ENCODE results near the gene CLTB.
A peak's percentile ranks its signal among the peaks of the same experiment; 100 is the strongest.

Gene CLTB

DNA sequence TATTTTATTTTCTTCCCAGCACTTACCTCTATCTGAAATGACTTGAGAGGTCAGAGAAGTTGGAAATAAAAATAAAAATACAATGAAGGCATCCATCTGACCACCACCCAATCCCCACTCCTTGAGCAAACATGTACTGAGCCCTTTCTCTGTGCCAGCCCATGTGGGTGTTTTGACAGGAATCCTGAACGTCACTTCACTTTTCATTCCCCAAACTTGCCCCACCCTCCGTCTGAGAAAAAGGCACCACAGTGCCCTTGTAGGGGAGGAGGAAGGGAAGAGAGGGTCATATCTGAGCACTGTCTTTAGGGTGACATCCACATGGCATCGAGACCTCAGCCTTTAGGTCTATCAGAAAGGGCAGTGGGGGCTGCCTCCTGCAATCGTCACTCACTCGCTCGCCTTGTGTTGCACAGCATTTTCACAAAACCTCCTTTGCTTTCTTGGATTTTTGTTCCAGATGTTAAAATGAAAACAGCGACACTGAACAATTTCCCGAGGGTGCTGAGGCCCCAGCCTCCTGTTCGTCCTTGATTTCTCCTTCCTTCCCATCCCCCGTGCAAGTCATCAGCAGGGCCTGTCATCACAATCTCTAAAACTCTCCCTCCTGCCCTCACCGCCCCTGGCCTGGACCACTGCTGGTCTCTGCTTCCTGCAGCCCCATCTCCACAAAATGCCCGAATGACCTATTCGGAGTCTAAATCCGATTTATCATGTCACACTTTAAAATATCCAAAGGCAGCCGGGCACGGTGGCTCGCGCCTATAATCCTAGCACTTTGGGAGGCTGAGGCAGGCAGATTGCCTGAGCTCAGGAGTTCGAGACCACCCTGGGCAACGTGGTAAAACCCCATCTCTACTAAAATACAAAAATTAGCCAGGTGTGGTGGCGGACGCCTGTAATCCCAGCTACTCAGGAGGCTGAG is 14.8 kb downstream of the CLTB start:
- DNase-seq (ENCODE audit: low read depth, low spot score), result no peak

DNA sequence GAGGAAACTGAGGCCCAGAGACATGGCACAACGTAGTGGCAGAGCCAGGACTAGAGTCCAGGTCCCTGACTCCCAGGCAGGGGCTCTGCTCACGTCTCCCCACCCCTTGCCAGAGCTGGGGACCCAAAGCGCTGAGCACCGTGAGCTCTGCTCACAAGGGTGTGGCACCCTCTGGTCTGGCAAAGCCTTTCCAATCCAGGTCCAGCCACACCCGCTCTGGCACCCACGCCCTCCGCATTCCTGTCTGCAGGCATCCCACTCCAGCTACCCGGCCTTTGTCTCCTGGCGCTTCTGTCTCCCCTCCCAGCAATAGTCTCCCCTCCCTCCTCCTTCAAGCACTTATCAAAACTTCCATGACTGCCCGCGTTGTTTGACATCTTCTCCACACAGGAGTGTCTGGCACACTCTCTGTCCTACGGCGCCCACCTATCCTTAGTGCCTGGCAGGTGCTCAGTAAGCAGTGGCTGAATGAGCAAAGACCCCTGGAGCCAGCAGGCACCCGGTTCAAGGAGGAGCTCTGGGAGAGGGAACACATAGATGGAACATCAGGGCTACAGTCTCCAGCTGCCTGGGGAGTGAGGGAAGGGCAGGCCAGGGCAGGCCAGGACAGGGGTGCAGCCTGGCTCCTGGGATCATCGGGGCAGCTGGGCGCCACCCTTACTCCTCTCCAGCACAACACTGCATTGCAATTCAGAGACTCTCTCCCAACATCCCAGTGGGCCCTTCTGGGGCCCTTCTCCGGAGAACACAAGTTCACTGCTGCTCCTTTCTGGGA is 15.8 kb downstream of the CLTB start:
- no peak for DNase-seq (ENCODE audit: low read depth, low spot score)

DNA sequence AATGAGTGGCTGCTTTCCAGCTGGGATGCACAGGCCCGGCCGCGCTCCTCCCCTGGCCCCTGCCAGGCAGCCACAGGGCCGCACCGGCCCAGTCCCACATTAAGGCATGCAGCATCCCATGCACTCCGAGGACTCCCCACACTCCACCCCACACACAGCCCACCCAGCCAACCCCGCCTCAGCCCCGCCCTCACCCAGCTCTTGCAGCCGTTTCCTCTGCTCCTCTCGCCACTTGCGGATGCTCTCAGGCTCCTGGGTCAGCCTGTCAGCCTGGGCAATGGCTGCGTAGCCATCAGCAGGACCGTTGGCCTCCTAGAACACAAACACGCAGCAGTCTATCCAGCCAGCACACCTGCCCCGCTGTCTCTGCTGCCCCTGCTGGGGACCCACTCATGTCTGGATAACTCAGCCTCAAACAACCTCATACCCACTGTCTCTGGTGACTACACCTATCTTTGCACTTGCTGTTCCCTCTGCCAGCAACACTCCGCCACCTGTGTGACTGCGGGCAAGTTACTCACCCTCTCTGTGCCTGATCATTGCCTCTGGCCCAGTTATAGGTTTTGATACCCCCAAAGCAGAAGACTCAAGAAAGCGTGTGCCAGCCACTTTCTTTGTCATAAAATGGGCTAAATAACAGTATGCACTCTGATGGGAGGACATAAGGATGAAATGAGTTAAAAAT is 18.5 kb downstream of the CLTB start:
- DNase-seq (ENCODE audit: low read depth, low spot score), result no peak

DNA sequence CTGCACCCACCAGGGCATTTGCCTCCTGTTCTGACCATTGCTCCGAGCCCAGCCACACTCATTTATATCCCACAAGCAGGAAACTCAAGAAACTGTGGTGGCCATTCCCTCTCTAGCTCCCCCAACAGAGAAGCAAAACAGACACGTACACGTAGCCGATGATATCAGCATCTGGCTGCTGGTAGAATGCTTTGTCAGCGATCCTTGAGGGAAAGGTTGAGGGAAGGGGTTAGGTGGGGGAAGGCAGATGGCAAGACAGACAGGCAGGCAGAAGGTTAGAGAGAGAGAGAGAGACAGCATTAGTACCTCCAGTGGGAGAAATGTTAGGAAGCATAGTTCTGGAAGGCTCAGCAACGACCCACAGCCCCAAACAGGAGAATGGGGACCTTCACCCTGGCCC is 20.0 kb downstream of the CLTB start:
- no peak for DNase-seq (ENCODE audit: low read depth, low spot score)

DNA sequence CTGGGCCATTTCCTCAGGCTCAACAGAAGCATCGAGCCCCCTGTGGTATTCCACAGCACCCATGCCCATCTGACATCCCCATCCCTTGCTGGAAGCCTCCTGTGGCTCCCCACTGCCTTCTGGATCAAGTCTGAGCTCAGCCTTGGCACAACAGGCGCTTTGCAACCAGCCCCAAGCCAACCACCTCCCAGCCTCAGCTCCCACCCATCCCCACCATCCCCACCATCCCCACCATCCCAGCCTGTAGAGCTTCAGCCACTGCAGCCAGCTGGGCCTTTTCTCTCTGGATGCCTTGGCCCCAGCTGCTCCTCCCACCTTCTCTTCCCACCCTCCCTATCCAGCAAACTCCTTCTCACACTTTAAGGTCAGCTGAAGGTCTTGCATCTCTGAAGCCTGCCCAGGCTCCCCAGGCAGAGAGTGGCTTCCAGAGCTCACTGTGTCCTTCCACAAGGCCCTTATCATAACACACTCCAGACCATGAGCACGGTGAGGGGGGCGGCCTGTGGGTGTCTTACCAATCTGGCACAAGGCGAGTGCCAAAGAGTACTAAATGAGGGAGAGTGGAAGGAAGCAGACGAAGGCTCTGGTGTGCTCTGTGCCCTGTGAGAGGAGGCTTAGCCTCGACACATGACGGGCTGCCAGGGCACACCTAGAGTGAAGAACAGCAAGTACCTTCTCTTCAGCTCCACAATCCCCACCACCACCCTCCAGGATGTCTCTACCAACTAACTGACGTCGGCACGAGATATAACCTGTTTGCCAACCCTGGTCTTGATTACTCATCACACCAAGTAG is 21.3 kb downstream of the CLTB start:
- no peak for DNase-seq (ENCODE audit: low read depth, low spot score)

DNA sequence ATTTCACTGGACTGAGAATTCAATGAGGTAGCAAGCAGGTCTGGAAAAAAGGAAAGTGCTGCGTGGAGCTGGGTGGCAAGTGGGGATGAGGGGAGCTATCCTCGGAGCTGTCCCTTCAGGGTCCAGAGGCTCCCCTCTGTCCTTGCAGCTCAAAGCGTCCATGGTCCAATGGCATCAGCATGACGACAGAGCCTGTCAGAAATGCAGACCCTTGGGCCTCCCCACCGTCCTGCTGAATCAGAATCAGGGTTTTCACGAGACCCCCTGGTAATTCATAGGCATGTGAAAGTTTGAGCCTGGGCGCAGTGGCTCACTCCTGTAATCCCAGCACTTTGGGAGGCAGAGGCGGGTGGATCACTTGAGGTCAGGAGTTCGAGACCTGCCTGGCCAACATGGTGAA is 22.2 kb downstream of the CLTB start:
- no peak for DNase-seq (ENCODE audit: low read depth, low spot score)

DNA sequence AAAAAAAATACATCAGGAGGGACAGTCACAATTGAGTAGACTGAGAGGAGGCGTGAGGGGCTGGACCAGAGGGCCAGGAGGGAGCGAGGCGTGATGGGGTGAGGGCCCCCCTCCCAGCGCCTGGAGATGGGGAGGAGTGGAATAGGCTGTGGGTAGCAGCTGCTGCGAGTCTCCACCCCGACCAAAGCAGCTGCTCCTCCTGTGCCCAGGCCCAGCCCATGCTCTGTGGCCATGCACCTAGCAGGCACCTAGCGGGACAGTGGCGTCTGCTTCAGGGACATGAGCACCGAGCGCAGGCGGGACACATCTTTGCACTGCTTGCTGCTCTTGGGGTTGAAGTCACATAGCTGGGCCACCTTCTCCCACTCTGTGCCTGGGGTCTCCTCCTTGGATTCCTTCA is 23.8 kb downstream of the CLTB start:
- DNase-seq (ENCODE audit: low read depth, low spot score), result no peak

DNA sequence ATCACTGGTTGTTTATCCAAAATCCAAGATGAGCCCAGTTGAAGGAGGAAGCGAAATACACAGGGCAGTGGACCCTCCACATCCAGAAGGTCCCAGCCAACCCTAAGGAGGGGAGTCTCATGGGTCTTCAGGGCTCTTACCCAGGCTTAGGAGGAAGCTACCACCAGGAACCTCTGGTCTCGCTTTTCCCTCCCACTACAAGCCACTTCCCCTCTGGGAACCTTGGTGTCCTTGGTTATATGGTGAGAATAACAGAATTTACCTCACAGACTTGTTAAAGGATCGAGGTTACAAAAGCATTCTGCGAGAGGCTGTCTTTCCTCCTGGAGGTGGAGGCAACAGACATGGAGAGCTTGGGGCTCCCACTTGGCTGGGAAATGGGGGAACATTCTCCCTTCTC is 24.3 kb downstream of the CLTB start:
- DNase-seq (ENCODE audit: low read depth, low spot score), result no peak

DNA sequence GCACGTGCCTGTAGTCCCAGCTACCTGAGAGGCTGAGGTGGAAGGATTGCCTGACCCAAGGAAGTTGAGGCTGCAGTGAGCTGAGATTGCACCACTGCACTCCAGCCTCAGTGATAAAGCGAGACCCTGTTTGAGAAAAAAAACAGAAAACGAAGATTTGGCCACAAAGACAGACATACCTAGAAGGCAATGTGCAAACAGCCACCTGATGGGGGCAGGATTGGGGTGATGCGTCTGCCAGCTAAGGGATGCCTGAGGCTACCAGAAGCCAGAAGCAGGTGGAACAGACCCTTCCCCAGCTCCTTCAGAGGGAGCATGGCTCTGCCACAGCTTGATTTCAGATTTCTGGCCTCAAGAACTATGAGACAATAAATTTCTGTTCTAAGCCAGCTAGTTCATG is 24.9 kb downstream of the CLTB start:
- no peak for DNase-seq (ENCODE audit: low read depth, low spot score)

DNA sequence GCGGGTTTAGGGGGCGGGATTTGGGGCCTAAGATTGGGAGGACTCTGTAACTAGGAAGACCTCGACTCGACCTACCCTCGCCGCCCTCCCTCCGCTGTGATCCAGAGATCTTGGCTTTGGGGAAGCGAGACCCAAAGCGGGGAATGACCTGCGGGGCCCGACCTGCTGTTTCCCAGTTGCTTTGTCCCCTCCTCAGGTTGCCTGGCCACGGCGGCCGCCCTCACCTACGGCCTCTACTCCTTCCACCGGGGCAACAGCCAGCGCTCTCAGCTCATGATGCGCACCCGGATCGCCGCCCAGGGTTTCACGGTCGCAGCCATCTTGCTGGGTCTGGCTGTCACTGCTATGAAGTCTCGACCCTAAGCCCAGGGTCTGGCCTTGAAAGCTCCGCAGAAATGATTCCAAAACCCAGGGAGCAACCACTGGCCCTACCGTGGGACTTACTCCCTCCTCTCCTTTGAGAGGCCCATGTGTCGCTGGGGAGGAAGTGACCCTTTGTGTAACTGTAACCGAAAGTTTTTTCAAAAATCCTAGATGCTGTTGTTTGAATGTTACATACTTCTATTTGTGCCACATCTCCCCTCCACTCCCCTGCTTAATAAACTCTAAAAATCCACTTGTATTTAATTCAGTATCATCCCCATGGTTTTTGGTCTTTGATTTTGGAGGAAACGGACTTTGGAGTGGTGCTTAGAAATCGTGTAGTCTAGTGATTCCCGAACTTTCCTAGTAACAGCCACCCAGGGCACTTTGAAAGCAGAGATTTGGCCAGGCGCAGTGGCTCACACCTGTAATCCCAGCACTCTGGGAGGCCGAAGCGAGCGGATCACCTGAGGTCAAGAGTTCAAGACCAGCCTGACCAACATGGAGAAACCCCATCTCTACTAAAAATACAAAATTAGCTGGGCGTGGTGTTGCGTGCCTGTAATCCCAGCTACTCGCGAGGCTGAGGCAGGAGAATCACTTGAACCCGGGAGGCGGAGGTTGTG is 26.9 kb downstream of the CLTB start:
- DNase-seq (ENCODE audit: low read depth, low spot score), result no peak

DNA sequence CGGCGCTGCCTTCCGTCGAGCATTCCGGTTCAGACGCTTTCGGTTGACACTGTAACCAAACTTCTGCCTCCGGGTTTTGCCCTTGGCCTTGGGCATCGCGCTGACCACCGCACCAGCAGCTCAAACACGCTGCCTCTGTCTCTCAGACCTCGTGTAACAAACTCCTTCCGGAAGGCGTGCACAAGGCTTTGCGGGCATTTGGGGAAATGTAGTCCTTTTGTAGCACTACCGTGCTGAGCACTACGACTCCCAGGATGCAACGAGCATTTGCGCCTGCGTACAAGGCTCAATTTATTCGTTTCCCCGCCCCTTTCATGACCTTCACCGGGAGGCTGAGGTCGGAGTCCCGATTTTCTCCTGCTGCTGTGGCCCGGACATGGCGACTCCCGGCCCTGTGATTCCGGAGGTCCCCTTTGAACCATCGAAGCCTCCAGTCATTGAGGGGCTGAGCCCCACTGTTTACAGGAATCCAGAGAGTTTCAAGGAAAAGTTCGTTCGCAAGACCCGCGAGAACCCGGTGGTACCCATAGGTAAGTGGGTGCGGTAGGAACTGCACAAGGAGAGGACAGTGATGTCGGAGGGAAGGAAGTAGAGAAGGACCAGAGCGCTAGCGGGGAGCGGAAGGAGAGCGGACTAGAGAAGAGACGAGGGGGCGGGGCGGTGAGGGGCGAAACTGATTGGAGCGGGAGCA is 27.8 kb downstream of the CLTB start, which contains the start of the genes HIGD2A and NOP16:
Gene HIGD2A, plus strand, starts transcription at position 308 of the 691 bp plus-strand sequence. Its CDS starts 69 bp downstream, at position 377.
Gene NOP16, minus strand, starts transcription at position 155 of the 691 bp plus-strand sequence. Its CDS starts 59 bp downstream, at position 96.
- peak; percentile 99 for DNase-seq (ENCODE audit: low read depth, low spot score)

DNA sequence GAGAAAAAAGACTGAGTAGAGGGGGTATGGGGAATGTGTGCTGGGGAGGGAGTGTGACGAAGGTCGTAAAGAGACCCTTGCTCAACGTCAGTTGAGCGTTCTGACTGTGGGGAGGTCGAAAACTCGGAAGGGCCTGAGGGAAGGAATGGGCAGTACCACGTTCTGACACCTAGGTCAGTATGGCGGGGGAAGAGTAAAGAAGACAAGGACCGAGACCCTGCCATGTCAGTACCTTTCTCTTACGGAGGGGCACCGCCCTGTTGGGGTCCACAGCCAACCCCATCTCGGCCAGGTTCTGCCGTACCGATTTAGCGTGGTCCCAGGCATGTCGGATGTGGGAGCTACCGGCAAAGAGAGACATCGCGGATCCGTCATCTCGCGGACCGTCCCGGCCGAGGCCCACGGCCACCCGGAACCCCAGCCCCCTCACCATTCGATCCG is 28.3 kb downstream of the CLTB start:
- DNase-seq (ENCODE audit: low read depth, low spot score), result no peak

DNA sequence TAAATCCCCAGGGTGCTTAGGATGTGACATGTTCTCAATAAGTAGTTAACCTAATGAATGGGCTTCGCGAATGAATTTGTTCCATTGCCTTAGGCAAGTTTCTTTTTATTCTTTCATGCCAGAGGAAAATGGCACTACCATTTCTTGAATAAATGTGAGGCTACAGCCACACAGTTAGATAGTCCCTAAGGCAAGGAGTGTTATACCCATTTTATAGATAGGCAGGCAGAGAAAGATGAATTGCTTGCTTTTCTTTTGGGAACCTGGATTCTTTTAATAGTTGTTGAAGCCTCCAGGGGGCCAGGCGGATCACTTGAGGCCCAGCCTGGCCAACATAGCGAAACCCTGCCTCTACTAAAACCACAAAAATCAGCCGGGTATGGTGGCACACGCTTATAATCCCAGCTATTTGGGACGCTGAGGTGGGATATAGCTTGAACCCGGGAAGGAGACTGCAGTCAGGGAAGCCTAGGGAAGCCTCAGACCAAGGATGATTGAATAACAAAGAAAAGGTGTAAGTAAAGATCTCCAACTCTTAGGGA is 28.9 kb downstream of the CLTB start:
- no peak for DNase-seq (ENCODE audit: low read depth, low spot score)

DNA sequence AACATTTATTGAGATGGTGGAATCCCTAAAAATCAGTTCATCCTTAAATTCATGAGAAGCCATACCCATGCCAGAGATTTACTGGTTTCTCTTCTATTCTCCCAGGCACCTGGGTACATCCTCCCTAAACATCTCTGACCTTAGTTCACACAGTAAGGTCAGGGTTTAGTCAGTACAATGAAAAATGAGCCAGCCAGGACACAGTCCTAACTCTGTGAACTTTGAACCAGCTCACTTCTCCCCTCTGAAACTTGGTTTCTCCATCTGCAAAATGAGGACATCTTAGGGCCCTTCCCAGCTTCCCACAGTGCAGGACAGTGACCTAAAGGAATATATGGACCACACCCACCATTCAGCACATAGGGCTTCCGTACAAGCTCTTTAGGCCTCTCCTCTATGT is 29.8 kb downstream of the CLTB start:
- no peak for DNase-seq (ENCODE audit: low read depth, low spot score)

DNA sequence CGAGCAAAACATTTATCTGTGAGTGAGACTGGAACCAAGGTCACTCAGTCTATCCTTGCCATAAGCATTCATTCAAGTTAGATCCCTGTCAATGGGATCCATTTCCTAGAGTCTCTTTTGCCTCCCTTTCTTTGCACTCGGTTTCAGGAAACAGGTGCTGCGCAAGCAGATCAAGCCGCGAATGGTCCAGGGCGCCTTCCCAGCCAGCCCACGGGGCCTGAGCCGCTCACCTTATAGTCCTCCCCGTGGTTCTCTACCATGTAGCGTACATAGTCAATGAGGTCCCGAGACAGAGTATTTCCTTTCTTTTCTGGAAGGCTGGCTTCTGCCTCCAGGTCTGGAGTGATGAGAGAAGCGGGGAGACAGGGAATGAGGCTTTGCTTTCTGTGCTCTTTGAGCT is 31.3 kb downstream of the CLTB start:
- no peak for DNase-seq (ENCODE audit: low read depth, low spot score)

DNA sequence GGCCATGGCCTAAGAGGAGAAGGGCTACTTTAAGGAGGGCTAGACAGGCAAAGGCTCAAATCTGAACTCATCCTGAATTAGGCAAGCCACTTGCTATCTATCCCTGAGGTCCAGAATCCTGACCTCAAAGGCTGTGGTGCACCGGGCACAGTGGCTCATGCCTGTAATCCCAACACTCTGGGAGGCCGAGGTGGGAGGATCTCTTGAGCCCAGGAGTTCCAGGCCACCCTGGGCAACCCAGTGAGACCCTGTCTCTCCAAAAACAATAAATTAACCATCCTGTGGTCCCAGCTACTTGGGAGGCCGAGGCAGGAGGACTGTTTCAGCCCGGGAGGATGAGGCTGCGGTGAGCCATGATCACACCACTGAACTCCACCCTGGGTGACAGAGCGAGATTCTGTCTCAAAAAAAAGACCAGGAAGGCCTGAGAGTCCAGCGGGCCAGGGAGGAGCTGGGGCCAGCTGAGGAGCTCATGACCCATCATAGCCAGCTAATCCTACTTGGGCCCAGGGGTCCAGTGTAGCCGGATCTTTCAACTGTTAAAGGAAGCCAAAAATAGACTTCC is 31.9 kb downstream of the CLTB start:
- DNase-seq (ENCODE audit: low read depth, low spot score), result no peak

DNA sequence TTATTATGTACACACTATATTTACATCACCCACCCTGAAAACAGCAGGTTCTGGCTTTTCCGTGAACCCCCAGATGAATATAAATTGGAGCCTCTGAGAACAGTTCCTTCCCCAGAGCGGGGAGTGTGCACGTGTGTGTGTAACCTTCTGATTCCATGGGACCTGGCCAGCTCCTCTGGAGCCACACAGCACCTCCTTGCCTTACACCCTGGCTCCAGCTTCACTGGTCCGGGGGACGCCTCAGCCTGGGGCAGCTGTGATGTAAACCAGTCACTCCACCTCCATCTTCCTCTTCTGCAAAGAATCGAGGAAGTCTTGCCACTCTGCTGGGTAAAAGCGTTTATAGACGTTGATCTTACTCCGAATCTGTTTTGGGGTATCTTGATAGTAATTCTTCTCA is 32.4 kb downstream of the CLTB start:
- DNase-seq (ENCODE audit: low read depth, low spot score), result no peak

DNA sequence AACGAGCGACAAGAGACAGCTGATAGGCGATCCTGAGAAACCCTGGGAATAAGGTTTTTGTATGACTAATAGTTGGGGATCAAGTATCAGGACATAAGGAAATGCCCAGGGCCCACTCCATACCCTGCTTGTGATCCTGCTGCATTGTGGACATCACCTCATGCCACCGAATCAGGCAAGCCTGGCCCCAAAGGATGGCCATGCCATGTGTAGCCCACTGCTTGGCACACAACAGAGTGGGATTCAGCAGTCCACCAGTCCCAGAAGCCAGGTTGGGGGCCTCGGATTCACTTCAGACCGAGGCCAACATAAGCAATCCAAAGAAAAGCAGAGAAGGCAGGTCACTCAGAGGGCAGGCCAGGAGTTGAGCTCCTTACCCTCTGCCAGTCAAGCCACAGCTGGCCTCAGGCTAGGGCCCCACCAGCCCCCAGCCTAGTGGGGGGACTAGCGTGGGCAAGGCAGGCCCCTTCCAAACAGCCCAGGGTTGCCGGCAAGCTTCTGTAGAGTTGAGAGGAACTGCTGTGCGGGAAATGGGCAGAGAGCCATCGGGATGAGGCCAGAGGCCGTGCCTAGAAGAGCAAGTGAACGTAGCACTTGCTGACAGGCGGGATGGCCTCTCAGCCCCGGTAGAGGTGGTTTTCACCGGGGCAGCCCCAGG is 33.0 kb downstream of the CLTB start:
- no peak for DNase-seq (ENCODE audit: low read depth, low spot score)

All from activated CD4-positive, CD25-positive, alpha-beta regulatory T cell treated with anti-CD3 and anti-CD28 coated beads, Interleukin-2, amount 50 U/mL, for 16 hours (primary cell).